Measurements from ENCODE around the gene POLR3GL. TPM values are rescaled to one million over a fixed set of nuclear protein-coding genes. Genes with fewer than 3 reads are reported as not detected.

Gene POLR3GL
- total RNA-seq, 1 experiment from 2014 or later: 36.2 TPM

GRCh38 chr1:145972580-145972979 lies 8.1 kb downstream of the POLR3GL start:
- DNase-seq (ENCODE audit: extremely low read depth, low read depth): no peak

DNA sequence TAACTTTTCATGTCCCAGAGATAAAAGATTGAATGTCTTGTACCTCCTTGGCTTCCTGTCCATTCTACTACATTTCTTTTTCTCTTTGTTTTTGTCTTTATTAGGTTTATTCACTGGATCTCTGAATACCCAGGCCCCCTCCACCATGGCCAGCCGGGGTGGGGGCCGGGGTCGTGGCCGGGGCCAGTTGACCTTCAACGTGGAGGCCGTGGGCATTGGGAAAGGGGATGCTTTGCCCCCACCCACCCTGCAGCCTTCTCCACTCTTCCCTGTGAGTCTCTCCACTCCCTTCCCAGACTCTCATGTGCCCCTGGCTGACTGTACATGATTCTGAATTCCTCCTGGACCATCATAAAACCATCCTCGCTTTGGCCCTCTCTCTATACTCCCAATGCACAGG lies 10.2 kb downstream of the POLR3GL start:
- DNase-seq (ENCODE audit: extremely low read depth, low read depth): no peak

- DNase-seq (ENCODE audit: extremely low read depth, low read depth): no peak
Measured at GRCh38 chr1:145975216-145975615, 10.7 kb downstream of the POLR3GL start.

DNA sequence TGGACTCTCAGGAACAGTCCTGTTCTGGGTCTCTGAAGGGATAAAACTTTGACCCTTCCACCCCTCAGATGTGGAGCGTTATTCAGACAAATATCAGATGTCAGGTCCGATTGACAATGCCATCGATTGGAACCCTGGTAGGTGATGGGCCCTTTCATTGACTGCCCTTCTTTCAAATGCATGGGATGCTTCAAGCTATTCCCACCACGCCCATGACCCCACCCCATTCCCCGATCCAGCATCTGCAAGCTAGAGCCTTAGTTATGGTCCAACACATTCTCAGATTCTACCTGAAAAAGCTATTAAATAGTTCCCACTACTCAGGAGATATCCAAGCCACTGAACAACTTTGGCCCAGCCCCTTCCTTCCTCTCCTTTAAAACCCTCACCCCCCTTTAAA lies 12.5 kb downstream of the POLR3GL start:
- no peak for DNase-seq (ENCODE audit: extremely low read depth, low read depth)

DNA sequence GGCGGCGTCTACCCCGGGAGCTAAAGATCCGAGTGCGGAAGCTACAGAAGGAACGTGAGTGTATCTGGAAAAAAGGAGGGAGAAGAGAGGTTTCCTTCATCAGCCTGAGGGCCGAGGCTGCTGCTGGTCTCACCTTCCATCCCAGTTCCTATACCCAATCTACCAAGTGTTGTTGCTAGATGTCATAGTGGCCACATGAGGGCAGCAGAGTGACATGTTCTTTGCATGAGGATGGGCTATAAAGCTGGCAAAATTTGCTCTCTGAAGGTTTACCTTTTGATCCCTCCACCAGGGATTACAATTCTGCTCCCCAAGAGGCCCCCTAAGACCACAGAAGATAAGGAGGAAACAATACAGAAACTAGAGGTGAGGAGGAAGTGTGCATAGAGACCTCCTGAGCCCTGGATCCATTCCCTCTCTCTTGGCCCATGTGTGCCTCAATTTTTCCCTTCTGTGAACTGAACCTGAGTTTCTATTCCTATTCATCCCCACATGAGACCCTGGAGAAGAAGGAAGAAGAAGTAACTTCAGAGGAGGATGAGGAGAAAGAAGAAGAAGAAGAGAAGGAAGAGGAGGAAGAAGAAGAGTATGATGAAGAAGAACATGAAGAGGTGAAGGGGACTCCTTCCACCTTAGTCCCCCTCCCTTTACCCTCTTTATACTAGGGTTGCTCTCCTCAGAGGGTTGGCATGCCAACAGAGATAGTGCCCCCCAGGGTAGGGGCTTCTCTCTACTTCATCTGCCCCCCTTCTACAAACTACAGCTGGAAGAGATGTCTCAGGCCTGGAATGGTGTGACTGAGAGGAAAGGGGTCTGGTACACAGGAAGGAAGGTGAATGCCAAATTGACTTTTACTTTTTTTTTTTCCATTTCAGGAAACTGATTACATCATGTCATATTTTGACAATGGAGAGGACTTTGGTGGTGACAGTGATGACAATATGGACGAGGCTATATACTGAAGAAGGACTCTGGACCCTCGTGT lies 13.3 kb downstream of the POLR3GL start:
- DNase-seq (ENCODE audit: extremely low read depth, low read depth): peak; percentile 92

DNA sequence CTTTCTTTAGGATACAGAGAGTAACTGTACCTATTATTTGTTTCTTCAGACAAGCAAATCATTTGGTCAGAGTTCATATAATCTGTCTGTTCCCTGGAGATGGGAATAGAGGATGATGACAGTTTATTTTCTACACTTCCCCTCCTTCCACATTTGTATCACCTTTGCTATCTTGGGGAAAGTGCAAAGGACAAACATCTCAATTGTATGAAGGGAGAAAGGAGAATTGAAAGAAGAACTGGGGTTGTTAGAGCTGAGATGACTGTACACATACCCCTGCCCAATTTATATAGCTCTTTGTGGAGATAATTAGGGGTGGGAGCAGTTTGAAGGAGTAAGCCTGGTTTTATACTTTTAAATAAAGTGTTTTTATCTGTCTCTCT lies 14.0 kb downstream of the POLR3GL start:
- no peak for DNase-seq (ENCODE audit: extremely low read depth, low read depth)

- DNase-seq (ENCODE audit: extremely low read depth, low read depth): peak; percentile 100
Measured at GRCh38 chr1:145978854-145979745, 14.6 kb downstream of the POLR3GL start.

- DNase-seq (ENCODE audit: extremely low read depth, low read depth): no peak
Measured at GRCh38 chr1:145979746-145980456, 15.4 kb downstream of the POLR3GL start.

DNA sequence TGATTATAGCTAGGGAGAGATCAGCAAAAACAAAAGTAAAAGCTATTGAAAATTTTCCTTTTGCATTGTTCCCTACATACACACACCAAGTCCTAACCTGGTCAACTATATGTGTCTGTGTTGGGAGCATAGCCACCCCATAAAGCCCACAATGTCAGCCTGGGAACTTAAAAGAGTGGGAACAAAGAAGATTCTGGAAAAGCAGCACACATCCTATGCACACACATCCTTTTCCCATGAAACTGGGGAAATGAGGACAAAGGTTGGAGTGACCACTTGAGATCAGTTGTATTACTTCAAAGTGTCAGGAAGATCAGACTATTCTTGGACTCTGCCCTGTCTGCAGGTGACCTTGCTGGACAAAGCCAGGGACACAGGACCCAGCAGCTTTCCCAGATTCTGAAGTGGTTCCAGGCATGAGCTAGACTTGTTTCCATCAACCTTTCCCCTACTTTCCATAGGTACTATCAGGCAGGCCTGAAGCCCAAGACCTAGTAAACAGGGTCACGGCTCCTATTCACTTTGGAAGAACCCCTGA lies 16.0 kb downstream of the POLR3GL start:
- DNase-seq (ENCODE audit: extremely low read depth, low read depth): no peak

GRCh38 chr1:145982010-145982723 lies 17.7 kb downstream of the POLR3GL start:
- DNase-seq (ENCODE audit: extremely low read depth, low read depth): no peak

- no peak for DNase-seq (ENCODE audit: extremely low read depth, low read depth)
Measured at GRCh38 chr1:145983206-145983675, 18.8 kb downstream of the POLR3GL start.

DNA sequence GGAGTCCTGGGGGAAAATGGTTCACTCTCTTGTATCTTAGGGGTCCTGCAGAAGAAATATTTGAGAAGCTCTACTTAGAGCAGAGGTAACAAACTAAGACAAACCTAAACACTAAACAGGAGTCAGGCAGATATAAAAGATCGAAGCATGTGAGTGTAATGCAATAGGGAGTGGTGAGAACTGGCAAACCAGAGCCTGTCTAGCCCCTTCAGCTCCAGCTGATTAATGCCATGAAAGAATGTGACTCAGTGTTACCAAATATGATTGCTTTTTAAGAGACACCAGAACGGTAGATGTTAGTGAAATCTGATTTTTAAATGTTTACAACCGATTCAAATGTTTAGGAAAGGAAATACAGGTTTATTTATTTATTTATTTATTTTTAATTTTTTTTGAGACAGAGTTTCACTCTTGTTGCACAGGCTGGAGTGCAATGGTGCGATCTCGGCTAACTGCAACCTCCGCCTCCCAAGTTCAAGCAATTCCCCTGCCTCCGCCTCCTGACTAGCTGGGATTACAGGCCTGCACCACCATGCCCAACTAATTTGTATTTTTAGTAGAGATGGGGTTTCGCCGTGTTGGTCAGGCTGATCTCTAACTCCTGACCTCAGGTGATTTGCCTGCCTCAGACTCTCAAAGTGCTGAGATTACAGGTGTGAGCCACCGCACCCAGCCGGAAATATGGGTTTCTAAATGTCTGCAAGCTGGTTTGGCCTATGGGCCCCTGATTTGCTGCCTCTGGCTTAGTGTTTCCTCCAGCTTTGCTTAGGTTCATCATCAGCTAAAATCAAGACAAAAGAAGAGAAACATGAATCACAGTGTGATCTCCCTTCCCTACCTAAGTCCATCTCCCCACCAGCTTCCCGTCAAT lies 19.7 kb downstream of the POLR3GL start:
- no peak for DNase-seq (ENCODE audit: extremely low read depth, low read depth)

- no peak for DNase-seq (ENCODE audit: extremely low read depth, low read depth)
Measured at GRCh38 chr1:145985129-145985501, 20.6 kb downstream of the POLR3GL start.

DNA sequence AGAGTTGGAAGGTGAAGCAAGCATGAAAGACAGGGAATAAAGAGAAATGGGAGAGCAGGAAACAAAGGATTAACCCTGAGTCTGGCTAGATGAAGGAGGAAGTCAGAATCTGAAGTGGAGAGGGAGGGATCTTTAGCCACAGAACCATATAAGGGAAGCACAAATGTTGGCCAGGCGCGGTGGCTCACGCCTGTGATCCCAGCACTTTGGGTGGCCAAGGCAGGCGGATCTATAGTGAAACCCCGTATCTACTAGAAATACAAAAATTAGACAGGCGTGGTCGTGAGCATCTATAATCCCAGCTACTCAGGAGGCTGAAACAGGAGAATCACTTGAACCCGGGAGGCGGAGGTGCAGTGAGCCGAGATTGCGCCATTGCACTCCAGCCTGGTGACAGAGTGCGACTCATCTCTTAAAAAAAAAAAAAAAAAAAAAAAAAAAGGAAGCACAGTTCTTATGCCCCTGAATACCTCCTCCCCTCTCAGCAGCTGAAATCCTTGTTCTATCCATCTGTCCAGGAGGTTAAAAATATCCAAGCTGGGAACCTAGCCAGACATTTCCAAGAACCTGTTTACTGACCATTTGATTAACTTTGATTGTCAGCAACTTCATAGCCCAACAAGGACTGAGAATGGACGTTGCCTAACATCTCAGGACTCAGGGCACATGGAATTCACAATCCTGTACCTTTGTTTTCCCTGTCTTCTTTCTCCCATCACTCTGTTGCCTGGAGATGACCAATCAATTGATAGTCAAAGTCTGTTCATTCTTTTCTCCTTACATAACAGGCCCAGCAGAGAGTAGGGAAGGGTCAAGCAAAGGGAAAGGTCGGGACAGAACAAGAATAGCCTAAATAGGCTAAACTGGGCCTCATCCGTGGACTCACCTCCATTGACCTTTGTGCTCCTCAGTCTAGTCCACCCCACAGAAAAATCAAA lies 21.3 kb downstream of the POLR3GL start:
- no peak for DNase-seq (ENCODE audit: extremely low read depth, low read depth)

DNA sequence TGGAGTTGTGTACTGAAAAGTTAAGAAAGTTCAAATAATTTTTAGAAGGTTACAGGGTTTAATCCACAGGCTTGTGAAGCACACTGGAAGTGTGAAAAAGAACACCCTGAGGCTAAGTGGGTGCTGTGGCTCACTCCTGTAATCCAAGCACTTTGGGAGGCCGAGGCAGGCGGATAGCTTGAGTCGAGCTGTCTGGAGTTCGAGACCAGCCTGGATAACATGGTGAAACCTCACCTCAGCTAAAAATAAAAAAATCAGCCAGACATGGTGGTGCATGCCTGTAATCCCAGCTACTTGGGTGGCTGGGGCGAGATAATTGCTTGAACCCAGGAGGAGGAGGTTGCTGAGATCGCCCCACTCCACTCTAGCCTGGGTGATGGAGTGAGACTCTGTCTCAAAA lies 22.1 kb downstream of the POLR3GL start:
- no peak for DNase-seq (ENCODE audit: extremely low read depth, low read depth)

- no peak for DNase-seq (ENCODE audit: extremely low read depth, low read depth)
Measured at GRCh38 chr1:145987926-145988325, 23.4 kb downstream of the POLR3GL start.

DNA sequence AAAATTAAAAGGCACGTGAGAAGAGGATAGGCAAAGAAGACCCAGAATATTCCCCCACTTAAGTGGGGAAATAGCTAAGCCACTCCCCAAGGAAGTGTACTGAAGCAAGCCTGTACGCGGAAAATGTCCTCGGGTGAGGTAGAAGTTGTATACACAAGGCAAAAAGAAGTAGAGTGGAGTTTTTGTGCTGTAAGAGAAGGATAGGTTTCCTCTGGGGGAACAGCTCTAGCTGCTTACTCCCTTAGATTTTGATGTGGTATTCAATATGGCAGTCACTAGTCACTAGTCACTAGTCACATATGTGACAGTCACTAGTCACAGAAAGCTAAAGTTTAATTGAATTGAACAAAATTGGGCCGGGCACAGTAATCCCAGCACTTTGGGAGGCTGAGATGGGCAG lies 24.3 kb downstream of the POLR3GL start:
- DNase-seq (ENCODE audit: extremely low read depth, low read depth): no peak
